Activated naive CD4-positive, alpha-beta T cell treated with anti-CD3 and anti-CD28 coated beads for 36 hours (primary cell): Measurements from ENCODE around the gene GMPR2. TPM values are rescaled to one million over a fixed set of nuclear protein-coding genes. Genes with fewer than 3 reads are reported as not detected.
A peak's percentile ranks its signal among the peaks of the same experiment; 100 is the strongest.

Experiments used
- CTCF ChIA-PET: fragments of 350-600 bp; sonication (Branson Sonifier 250); formaldehyde crosslinking; loops from one replicate; lab custom pipeline; 2021; ENCODE audit warnings: antibody characterized with exemption; lab: Charles Lee
- DNase-seq: peaks from one replicate; pipeline ENCODE4 v3.0.0-alpha.2; 2020
- H3K27ac Mint-ChIP-seq: one replicate; pipeline ENCODE4 v1.8.0; 2021; ENCODE audit warnings: mild to moderate bottlenecking, mixed read lengths
- H3K27me3 Mint-ChIP-seq: one replicate; pipeline ENCODE4 v1.8.0; 2021; ENCODE audit warnings: low read depth, mixed read lengths
- H3K36me3 Mint-ChIP-seq: one replicate; pipeline ENCODE4 v1.8.0; 2021; ENCODE audit warnings: low read depth, mixed read lengths
- H3K4me1 Mint-ChIP-seq: one replicate; pipeline ENCODE4 v1.8.0; 2021; ENCODE audit warnings: low read depth, mixed read lengths
- H3K4me3 Mint-ChIP-seq: one replicate; pipeline ENCODE4 v1.8.0; 2021; ENCODE audit warnings: mild to moderate bottlenecking, moderate library complexity, mixed read lengths
- H3K9me3 Mint-ChIP-seq: one replicate; pipeline ENCODE4 v1.8.0; 2021; ENCODE audit warnings: mixed read lengths
- intact Hi-C: fragments of 100-400 bp; cut with micrococcal nuclease; formaldehyde crosslinking; loops from one replicate; pipeline ENCODE4 v1.15.1; 2023
- total RNA-seq, 2 experiments: library from RNA; stranded (reverse); gene quantifications; one replicate each; pipeline ENCODE4 v1.2.3, GENCODE V29; 2021

GMPR2 gene
- total RNA-seq, 2 experiments from 2014 or later, result 60.5 to 63.7 TPM

GRCh38 chr14:24204163-24205146 is 28.3 kb upstream of the GMPR2 start:
- CTCF ChIA-PET, result no interaction called here
- Mint-ChIP-seq H3K36me3 (peaks cover 58% of the 10 kb centered on the region), H3K27ac (no peak overlapping the region)

GRCh38 chr14:24206260-24207103 is 26.2 kb upstream of the GMPR2 start:
- H3K27me3 Mint-ChIP-seq, result no peaks in the 10 kb centered on the region
- CTCF ChIA-PET, result interaction anchor here (0.7 to 2.1 kb wide), 4 partner anchors 9 to 225 kb away, joined by 3 to 5 read pairs (median 4); partner anchors contain the start of genes CIDEB and MDP1
- H3K9me3 Mint-ChIP-seq, result peaks cover 7% of the 10 kb centered on the region
- H3K27ac Mint-ChIP-seq, result peak overlapping the region; percentile 13
- intact Hi-C loops, result no loop called here
- no peak for DNase-seq
- H3K4me1 Mint-ChIP-seq, result peaks cover 25% of the 10 kb centered on the region
- peaks cover 61% of the 10 kb centered on the region for H3K36me3 Mint-ChIP-seq
- no peak overlapping the region for H3K4me3 Mint-ChIP-seq

More at GRCh38 chr14:24204163-24205146, 28.3 kb upstream of the GMPR2 start:
- Mint-ChIP-seq H3K4me1 (peaks cover 21% of the 10 kb centered on the region), H3K4me3 (no peak overlapping the region), H3K9me3 (peaks cover 7% of the 10 kb centered on the region), H3K27me3 (no peaks in the 10 kb centered on the region)
- DNase-seq, result no peak
- intact Hi-C loops, result no loop called here

DNA sequence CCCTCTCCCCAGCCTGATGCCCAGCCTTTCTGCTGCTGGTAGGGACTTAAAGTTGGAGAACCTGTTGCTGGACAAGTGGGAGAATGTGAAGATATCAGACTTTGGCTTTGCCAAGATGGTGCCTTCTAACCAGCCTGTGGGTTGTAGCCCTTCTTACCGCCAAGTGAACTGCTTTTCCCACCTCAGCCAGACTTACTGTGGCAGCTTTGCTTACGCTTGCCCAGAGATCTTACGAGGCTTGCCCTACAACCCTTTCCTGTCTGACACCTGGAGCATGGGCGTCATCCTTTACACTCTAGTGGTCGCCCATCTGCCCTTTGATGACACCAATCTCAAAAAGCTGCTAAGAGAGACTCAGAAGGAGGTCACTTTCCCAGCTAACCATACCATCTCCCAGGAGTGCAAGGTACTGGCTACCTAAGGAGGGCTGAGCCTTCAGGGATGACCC is 25.6 kb upstream of the GMPR2 start:
- Mint-ChIP-seq H3K36me3 (peaks cover 59% of the 10 kb centered on the region), H3K4me3 (no peak overlapping the region), H3K9me3 (peaks cover 7% of the 10 kb centered on the region), H3K4me1 (peaks cover 29% of the 10 kb centered on the region), H3K27ac (peak overlapping the region; percentile 13), H3K27me3 (no peaks in the 10 kb centered on the region)
- intact Hi-C loops, result no loop called here
- no peak for DNase-seq
- CTCF ChIA-PET, result interaction anchor here (1.2 to 2.1 kb wide), 2 partner anchors 9 to 225 kb away, joined by 4 to 5 read pairs; partner anchors contain the start of gene MDP1

- CTCF ChIA-PET, result interaction anchor here (1.2 to 2.1 kb wide), 2 partner anchors 8 to 224 kb away, joined by 4 to 5 read pairs; partner anchors contain the start of gene MDP1
- no peak for DNase-seq
- H3K4me1 Mint-ChIP-seq, result peaks cover 31% of the 10 kb centered on the region
- peaks cover 5% of the 10 kb centered on the region for H3K9me3 Mint-ChIP-seq
- intact Hi-C loops, result no loop called here
- H3K4me3 Mint-ChIP-seq, result no peak overlapping the region
- peaks cover 58% of the 10 kb centered on the region for H3K36me3 Mint-ChIP-seq
- no peaks in the 10 kb centered on the region for H3K27me3 Mint-ChIP-seq
- no peak overlapping the region for H3K27ac Mint-ChIP-seq
These were observed 25.1 kb upstream of the GMPR2 start for GRCh38 chr14:24207625-24208024.

DNA sequence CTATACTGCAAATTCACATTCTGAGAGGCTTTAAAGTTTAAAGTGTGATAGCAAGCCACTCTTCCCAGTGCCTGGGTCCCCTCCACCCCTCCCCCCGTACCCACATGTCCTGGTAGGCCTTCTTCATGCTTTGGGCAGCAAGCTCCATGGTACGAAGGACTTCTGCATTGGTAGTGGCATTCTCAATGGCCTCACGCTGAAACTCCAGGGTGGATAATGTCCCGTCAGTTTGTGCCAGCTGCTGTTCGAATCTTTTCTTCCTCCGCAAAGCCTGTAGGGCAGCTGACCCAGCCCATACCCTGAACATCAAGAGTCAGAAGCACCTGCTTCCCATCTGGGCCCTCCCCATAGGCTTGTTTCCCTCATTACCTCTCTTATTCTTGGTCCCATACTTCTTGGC is 21.4 kb upstream of the GMPR2 start:
- Mint-ChIP-seq H3K36me3 (peaks cover 45% of the 10 kb centered on the region), H3K27me3 (no peaks in the 10 kb centered on the region), H3K4me3 (no peak overlapping the region), H3K27ac (peak overlapping the region; percentile 96), H3K9me3 (no peaks in the 10 kb centered on the region), H3K4me1 (peaks cover 60% of the 10 kb centered on the region)
- CTCF ChIA-PET, result interaction anchor here (0.7 to 6.8 kb wide), 3 partner anchors 35 to 96 kb away, joined by 3 to 64 read pairs (median 5); partner anchors contain the start of gene CIDEB
- intact Hi-C loops, result loop anchor here (10.0 kb wide), 1 partner anchor 463 kb away; no protein-coding TSS in a partner anchor
- no peak for DNase-seq

DNA sequence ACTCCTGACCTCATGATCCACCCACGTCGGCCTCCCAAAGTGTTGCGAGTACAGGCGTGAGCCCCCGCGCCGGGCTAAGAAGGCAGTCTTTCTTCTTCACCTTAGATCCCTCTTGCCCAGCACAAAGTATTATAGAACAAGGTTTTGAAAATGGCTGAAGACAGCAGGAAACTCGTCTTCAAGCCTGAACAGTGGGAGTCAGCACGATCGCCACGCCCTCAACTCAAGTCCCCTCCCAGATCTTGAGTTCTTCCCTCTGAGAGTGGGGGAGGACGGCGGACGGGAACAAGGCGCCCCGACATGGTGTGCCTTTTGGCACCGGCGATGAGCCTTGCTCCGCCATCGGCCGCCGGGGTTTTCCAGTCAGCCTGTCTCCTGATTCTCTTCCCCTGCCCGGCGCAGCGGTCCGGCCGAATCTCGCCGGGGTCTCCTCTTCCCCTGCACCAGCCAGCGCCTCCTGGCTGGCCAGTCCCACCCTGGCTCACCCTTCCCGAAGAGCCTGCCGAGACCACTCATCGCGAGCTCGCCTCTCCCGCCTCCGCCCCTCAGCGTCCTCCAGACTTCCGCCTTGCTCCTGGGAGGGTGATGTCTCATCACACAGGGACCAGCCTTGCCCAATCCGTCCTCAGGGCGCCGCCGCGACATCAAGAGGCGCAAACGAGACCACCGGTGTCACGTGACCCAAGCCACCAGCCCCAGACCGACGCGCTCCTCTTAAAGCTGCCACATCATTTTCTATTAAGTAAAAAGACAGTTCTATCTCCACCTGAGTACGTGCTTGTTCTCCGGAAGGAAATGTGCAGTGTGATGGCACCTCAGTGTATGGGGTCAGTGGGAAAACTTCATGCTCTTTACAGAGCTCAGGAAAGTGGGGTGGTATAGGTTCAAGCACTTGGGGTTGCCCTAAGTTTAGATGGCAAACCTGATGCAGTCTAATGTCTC is 19.5 kb upstream of the GMPR2 start, which contains the start of gene CHMP4A:
CHMP4A (minus strand) TSS at position 565 of the 942 bp plus-strand sequence; CDS start at position 516, 49 bp downstream.
- DNase-seq, result peak; percentile 98
- CTCF ChIA-PET, result interaction anchor here (0.6 to 6.8 kb wide), 11 partner anchors 18 to 218 kb away, joined by 3 to 64 read pairs (median 6); partner anchors contain the start of genes CIDEB, IRF9, LTB4R2 and TINF2
- Mint-ChIP-seq H3K9me3 (no peaks in the 10 kb centered on the region), H3K27ac (peak within 1 kb of the TSS; percentile 96), H3K36me3 (peaks cover 28% of the 10 kb centered on the region), H3K4me1 (peaks cover 51% of the 10 kb centered on the region), H3K27me3 (no peaks in the 10 kb centered on the region), H3K4me3 (peak within 1 kb of the TSS; percentile 92)
- intact Hi-C loops, result loop anchor here (1.0 to 10.0 kb wide), 13 partner anchors 18 to 462 kb away; partner anchors contain the start of genes DCAF11, DHRS1, EMC9 and GMPR2

- H3K36me3 Mint-ChIP-seq, result peaks cover 27% of the 10 kb centered on the region
- DNase-seq, result no peak
- no peaks in the 10 kb centered on the region for H3K27me3 Mint-ChIP-seq
- H3K9me3 Mint-ChIP-seq, result no peaks in the 10 kb centered on the region
- peak overlapping the region; percentile 92 for H3K4me3 Mint-ChIP-seq
- peak overlapping the region; percentile 96 for H3K27ac Mint-ChIP-seq
- CTCF ChIA-PET, result interaction anchor here (0.6 to 6.8 kb wide), 12 partner anchors 10 to 570 kb away, joined by 3 to 64 read pairs (median 5); partner anchors contain the start of genes CIDEB, IRF9, LTB4R2 and TINF2
- H3K4me1 Mint-ChIP-seq, result peaks cover 51% of the 10 kb centered on the region
- intact Hi-C loops, result loop anchor here (1.0 to 10.0 kb wide), 13 partner anchors 18 to 461 kb away; partner anchors contain the start of genes DCAF11, DHRS1, EMC9 and GMPR2
These were observed 18.7 kb upstream of the GMPR2 start for GRCh38 chr14:24213866-24214662.

DNA sequence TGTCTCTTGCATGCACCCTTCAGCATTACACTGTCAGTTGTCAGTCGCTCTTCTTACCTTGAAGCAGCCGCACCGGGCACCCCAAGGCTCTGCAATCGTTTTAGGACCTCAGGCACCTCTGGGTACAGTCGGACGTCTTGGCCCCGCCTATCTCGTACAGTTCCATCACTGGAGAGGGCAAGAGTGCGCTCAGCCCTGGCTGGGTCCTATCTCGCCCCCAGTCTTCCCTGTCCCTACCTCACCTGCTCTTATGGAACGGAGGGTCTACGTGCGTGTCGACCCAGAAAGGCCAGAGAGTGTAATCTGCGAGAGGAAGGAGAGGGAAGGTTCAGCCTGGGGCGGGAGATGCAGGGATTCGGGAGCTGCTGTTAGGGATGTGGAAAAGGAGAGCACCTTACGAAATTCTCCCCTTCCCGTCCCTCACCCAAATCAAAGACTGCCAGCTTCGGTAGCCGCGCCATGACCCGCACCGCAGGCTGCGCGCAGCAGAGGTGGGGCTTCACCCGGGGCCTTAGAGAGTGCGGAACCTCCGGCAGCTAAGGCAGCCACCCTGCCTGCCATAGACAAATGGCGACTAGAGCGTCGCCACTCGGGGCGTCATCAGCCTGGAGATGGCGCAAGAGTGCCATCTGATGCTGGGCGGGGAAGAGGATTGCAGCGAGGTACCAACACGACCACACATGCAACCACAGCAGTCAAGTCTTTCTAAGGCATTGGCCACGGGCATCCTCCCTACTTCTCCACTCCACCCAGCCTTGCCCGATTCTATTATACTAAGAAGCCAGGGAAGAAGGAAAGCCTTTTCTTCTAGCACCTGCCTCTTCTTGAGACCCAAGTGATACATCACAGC is 17.0 kb upstream of the GMPR2 start, which contains the start of gene MDP1:
MDP1 (minus strand) TSS at position 572 of the 850 bp plus-strand sequence; CDS start at position 461, 111 bp downstream.
- peak within 1 kb of the TSS; percentile 86 for H3K4me3 Mint-ChIP-seq
- DNase-seq, result peak; percentile 93
- H3K4me1 Mint-ChIP-seq, result peaks cover 45% of the 10 kb centered on the region
- H3K27ac Mint-ChIP-seq, result peak within 1 kb of the TSS; percentile 96
- intact Hi-C loops, result loop anchor here (1.0 to 10.0 kb wide), 7 partner anchors 27 to 459 kb away; partner anchors contain the start of genes IRF9, RABGGTA and TINF2
- peaks cover 15% of the 10 kb centered on the region for H3K36me3 Mint-ChIP-seq
- no peaks in the 10 kb centered on the region for H3K27me3 Mint-ChIP-seq
- H3K9me3 Mint-ChIP-seq, result no peaks in the 10 kb centered on the region
- CTCF ChIA-PET, result interaction anchor here (0.6 to 6.8 kb wide), 25 partner anchors 8 to 489 kb away, joined by 3 to 64 read pairs (median 4); partner anchors contain the start of genes CIDEB, DHRS1, LTB4R and LTB4R2

GRCh38 chr14:24216345-24216699 is 16.4 kb upstream of the GMPR2 start:
- DNase-seq, result no peak
- H3K4me1 Mint-ChIP-seq, result peaks cover 41% of the 10 kb centered on the region
- CTCF ChIA-PET, result interaction anchor here (0.6 to 6.8 kb wide), 20 partner anchors 9 to 389 kb away, joined by 3 to 64 read pairs (median 4); partner anchors contain the start of genes CIDEB, DHRS1, LTB4R and LTB4R2
- H3K9me3 Mint-ChIP-seq, result no peaks in the 10 kb centered on the region
- H3K4me3 Mint-ChIP-seq, result peak overlapping the region; percentile 86
- intact Hi-C loops, result loop anchor here (1.0 to 10.0 kb wide), 7 partner anchors 26 to 458 kb away; partner anchors contain the start of genes IRF9, RABGGTA and TINF2
- peak overlapping the region; percentile 96 for H3K27ac Mint-ChIP-seq
- H3K27me3 Mint-ChIP-seq, result no peaks in the 10 kb centered on the region
- peaks cover 13% of the 10 kb centered on the region for H3K36me3 Mint-ChIP-seq
